Effector memory CD4-positive, alpha-beta T cell (primary cell): ENCODE data around the gene EEF1AKMT3.

ENCODE experiments used
- DNase-seq, 3 donors: peaks; one replicate each; pipeline ENCODE4 v3.0.0-alpha.2; 2020
- H3K27ac ChIP-seq: 2 replicates; pipeline ENCODE4 v1.7.0; 2013; ENCODE audit warnings: mild to moderate bottlenecking, low read length, moderate library complexity; ENCODE audit not compliant: insufficient read depth, poor library complexity, severe bottlenecking
- H3K27me3 ChIP-seq: replicated peaks from 2 replicates; pipeline ENCODE4 v1.7.0; 2013; ENCODE audit warnings: mild to moderate bottlenecking, low read length; ENCODE audit not compliant: insufficient read depth, control insufficient read depth, poor library complexity, severe bottlenecking
- H3K36me3 ChIP-seq: 2 replicates; pipeline ENCODE4 v1.7.0; 2013; ENCODE audit warnings: mild to moderate bottlenecking, low read length, moderate library complexity; ENCODE audit not compliant: control insufficient read depth, insufficient read depth
- H3K4me1 ChIP-seq: 2 replicates; pipeline ENCODE4 v1.7.0; 2013; ENCODE audit warnings: low read length, mild to moderate bottlenecking; ENCODE audit not compliant: control insufficient read depth, insufficient read depth, poor library complexity, severe bottlenecking
- H3K4me3 ChIP-seq: 2 replicates; pipeline ENCODE4 v1.7.0; 2013; ENCODE audit warnings: low read length, low read depth, mild to moderate bottlenecking; ENCODE audit not compliant: insufficient read depth, poor library complexity, severe bottlenecking
- H3K9me3 ChIP-seq: 2 replicates; pipeline ENCODE4 v1.7.0; 2013; ENCODE audit warnings: mild to moderate bottlenecking, low read length, moderate library complexity; ENCODE audit not compliant: control insufficient read depth

EEF1AKMT3 gene

DNA sequence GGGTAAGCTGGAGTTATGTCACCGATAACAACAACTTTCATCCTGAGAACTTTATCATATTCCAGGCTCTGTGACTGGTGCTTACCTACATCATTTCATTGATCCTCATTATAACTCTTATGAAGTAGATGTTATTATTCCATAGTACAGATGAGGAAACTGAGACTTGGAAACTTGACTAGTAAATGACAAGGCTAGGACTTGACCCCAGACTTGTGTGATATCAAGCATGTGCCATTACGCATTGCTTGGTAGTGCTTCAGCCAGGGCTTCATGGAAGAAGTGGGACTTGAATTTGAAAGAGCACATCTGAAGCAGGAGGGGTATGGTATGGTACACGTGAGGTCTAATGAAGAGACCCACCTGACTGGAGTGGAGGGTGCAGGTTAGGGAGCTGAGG, 34.3 kb downstream of the EEF1AKMT3 start:
- H3K27ac ChIP-seq = no peak overlapping the region
- H3K27me3 ChIP-seq = no peaks in the 10 kb centered on the region
- no peak for DNase-seq
- H3K4me3 ChIP-seq = no peak overlapping the region
- H3K36me3 ChIP-seq = peaks cover 39% of the 10 kb centered on the region
- no peaks in the 10 kb centered on the region for H3K9me3 ChIP-seq
- no peaks in the 10 kb centered on the region for H3K4me1 ChIP-seq

DNA sequence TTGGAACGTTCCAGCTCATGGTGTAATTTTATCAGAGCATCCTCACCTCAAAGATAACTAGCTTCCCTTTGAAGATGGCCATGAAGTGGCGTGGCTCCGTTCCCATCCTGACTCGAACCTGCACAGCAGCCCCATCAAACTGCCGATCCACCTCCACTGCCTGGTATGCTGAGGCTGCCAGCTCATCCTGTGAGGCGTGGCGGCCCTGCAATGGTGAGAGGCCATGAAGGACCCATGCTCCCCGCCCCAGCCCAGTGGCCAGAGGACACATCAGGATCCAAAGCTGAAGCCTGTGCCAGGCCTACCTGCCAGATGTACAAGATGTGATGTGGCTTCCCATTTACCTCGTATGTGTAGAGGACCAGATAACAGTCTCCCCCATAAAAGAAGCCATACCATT, 34.9 kb downstream of the EEF1AKMT3 start:
- Histone ChIP-seq H3K27ac (no peak overlapping the region), H3K4me3 (no peak overlapping the region)

DNA sequence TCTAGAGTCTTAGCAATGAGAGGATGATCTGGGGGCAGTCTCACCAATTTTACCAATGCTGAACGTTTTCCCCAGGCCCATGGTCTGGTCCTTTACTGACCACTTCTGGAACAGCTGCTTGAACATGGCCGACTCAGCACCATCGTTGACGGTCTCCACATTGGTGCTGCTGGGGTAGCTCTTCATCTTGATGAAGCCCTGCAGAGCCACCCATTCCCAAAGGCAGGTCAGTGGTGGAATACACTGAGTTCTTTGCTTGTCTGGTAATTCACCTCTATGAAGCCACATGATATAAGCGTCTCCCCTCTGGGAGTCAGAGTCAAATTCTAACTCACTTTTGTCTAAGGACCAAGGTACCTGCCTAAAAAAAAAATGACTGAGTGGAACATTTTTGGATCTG, 35.9 kb downstream of the EEF1AKMT3 start:
- no peaks in the 10 kb centered on the region for H3K9me3 ChIP-seq
- no peaks in the 10 kb centered on the region for H3K4me1 ChIP-seq
- no peaks in the 10 kb centered on the region for H3K27me3 ChIP-seq
- no peak overlapping the region for H3K27ac ChIP-seq
- H3K4me3 ChIP-seq = no peak overlapping the region
- peaks cover 29% of the 10 kb centered on the region for H3K36me3 ChIP-seq
- no peak for DNase-seq

More for the DNA sequence above, 34.9 kb downstream of the EEF1AKMT3 start:
- Histone ChIP-seq H3K4me1 (no peaks in the 10 kb centered on the region), H3K9me3 (no peaks in the 10 kb centered on the region), H3K36me3 (peaks cover 36% of the 10 kb centered on the region), H3K27me3 (no peaks in the 10 kb centered on the region)
- DNase-seq = no peak

DNA sequence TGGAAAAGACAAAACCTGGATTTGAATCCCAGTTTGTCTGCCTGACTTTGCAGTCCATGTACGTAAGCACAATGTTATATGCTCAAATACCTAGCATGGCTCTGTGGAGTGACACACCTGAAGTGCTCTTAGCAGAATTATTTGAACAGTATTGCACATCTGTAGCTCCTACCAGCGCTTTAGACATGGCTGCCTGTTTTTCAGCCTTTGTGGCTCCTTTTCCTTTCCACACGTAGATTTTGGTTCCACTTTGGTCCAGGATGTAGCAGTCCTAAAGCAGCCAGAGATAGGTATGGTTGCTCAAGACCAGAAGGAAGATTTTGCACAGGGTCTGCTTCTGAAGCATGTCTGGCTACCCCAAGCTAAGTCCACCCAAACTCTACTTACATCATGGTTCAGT, 37.0 kb downstream of the EEF1AKMT3 start:
- no peak for DNase-seq
- Histone ChIP-seq H3K4me1 (no peaks in the 10 kb centered on the region), H3K36me3 (peaks cover 25% of the 10 kb centered on the region), H3K27me3 (no peaks in the 10 kb centered on the region), H3K4me3 (no peak overlapping the region), H3K27ac (no peak overlapping the region), H3K9me3 (no peaks in the 10 kb centered on the region)

DNA sequence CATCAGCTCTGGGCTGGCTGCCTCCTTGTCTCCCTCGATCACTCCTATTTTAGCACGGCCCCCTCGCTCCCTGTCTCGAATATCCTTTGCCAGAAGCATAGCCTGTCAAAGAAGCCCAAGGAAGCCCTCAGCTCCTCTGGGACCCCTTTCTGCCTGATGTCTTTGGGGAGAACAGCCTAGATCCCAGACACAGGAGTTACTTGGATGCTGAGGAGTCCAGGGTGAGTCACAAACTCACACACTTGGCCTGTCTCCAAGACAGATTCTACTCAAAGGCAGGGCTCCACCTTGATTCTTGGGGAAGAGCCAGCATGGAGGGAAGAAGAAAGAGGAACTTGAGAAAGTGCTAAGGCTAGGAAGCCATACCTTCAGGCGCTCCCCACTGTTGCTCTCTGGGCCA, 38.0 kb downstream of the EEF1AKMT3 start:
- H3K4me3 ChIP-seq = no peak overlapping the region
- no peaks in the 10 kb centered on the region for H3K27me3 ChIP-seq
- peaks cover 24% of the 10 kb centered on the region for H3K36me3 ChIP-seq
- no peak overlapping the region for H3K27ac ChIP-seq
- no peaks in the 10 kb centered on the region for H3K9me3 ChIP-seq
- no peak for DNase-seq
- no peaks in the 10 kb centered on the region for H3K4me1 ChIP-seq

DNA sequence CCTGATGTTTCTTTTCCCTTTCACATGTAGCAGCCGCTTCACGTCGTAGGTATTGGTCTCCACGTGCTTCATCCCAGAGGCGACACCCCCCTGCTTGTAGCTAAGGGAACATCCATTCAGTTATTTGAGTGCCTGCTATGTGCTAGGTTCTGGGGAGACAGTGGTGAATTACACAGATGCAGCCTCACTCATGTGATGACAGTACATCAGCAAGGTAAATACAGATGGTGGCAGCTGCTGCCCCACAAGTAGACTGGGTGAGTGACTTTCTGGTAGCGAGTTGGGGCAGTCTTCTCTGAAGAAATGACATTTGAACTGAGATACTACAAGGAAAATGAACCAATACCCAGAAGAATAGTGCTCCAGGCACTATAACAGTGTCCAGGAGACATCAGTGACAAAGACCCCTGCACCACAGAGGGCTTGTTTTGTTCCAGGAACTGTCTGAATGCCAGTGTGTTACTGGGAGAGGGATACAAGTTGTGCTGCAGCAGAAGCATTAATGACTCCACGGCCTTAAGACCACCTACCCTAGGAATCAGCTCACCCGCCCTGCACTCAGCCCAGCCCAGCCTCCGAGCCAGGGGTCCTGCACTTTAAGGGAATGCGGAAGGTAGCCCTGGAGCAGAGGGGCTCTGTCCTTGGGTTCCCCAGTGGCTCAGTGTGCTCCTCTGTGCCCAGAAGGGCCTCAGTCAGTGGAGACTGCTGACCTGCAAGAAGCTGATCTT, 38.8 kb downstream of the EEF1AKMT3 start:
- Histone ChIP-seq H3K36me3 (peaks cover 24% of the 10 kb centered on the region), H3K27ac (no peak overlapping the region), H3K4me3 (no peak overlapping the region), H3K4me1 (no peaks in the 10 kb centered on the region), H3K9me3 (no peaks in the 10 kb centered on the region), H3K27me3 (no peaks in the 10 kb centered on the region)
- DNase-seq = no peak

DNA sequence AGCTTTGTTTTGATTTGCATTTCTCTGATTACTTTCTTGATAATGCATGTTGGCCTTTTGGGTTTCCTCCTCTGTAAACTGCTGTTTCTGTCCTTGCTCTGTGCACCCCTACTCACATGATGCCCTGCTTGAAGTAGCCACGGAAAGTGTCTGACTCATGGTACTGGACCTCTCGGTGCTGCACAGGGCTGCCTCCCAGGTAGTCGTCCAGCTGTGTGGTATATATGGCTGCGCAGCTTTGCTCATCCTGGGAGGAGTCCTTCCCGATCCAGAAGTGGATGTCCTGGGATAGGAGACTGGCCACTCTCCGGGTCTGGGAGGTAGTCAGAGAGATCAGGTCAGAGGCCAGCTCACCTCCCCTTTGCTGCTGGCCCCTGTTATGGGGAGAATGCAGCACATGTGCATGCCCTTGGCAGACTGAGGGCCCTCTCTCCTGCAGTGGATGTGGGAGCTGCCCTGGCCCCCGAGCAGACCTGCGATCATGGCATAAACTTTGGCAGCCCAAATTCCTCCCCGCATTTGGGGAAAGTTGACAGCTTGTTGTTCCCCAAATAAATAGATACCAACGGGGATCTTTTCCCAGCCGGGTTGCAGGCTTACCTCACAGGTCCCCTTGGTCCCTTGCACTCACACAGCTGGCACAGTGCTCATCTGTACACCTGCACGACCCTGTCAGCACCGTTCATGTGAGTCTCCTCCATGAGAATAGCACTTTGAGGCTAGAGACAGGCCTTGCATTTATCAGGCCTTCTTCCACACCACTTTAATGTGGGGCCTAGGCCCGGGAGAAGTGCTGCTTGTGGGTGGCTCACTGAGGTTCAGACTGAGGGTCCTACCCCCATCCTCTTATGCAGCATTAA, 40.9 kb downstream of the EEF1AKMT3 start:
- Histone ChIP-seq H3K9me3 (no peaks in the 10 kb centered on the region), H3K4me3 (no peak overlapping the region), H3K27ac (no peak overlapping the region), H3K27me3 (no peaks in the 10 kb centered on the region), H3K4me1 (no peaks in the 10 kb centered on the region), H3K36me3 (peaks cover 15% of the 10 kb centered on the region)
- DNase-seq = no peak

DNA sequence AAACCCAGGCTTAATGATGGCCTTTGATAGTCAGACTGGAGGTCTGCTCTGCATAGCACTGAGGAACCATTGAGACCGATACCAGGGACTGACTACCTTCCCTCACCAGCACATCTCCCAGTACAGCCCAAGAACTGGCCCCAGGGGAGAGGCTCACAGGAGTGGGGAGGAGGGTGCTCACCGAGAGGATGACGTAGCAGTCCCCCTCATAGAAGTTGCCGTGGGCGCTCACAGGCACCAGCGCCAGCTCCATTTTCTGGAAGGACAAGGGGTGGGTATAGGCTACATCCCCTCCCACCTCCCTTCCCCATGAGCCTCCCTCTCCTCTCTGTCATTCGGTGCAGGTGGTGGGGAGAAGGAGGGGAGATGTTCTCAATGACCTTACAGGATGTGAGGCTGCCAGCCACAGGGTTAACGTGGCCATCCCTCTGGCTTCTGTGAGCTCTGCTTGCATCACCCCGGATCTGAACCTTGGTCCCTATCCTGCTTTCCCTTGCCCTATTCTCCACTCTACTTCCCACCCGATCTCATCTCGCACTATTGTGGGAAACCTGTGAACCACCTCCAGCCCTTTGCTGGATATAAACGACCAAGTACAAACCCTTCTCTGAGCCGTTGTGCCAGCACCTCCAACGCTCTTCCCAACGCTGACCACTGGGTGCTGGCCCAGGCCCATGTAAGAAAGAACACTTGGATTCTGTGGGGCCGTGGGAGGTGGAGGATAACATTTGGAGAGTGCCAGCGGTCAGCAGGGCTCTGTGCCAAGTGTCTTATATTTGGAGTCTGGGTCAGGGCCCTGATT, 41.8 kb downstream of the EEF1AKMT3 start:
- Histone ChIP-seq H3K27ac (no peak overlapping the region), H3K4me3 (no peak overlapping the region), H3K27me3 (no peaks in the 10 kb centered on the region), H3K36me3 (peaks cover 11% of the 10 kb centered on the region), H3K9me3 (no peaks in the 10 kb centered on the region), H3K4me1 (no peaks in the 10 kb centered on the region)
- no peak for DNase-seq

DNA sequence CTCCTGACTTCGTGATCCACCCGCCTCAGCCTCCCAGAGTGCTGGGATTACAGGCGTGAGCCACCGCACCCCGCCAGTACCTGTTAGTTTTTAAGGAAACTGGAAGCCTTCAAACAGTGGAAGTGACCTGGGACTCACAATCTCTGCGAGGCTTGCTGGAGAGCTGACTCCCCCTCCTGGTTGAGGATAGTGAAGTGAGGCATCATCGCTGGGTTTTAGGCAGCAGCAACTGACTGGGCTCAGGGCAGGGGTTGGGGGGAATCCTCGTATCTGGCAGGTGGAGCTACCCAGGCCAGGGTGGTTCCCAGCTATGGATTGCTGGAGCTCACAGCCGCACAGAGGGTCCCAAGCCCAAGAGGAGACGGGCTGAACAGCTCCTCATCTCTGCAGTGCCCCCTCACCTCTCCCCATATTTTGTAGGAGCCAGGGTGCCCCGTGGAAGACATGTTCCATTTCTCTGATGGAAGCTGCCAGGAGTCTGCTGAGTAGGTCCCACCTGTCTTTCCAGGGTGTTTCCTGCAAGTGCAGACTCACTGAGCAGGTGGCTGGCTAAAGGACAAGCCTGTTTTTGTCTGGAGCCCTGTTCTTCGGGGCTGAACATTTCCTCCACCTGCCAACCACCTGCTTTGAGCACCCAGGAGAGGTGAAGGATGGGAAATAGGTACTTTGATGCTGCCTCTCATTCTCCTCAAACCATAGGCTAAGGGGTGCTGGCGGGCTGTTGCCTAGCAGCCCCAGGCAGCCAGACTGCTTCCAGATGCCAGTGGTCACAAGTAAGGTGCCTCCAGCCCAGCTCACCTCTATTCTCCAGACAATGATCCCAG, 43.0 kb downstream of the EEF1AKMT3 start:
- Histone ChIP-seq H3K9me3 (no peaks in the 10 kb centered on the region), H3K27ac (no peak overlapping the region), H3K4me1 (no peaks in the 10 kb centered on the region), H3K4me3 (no peak overlapping the region), H3K36me3 (peaks cover 7% of the 10 kb centered on the region), H3K27me3 (no peaks in the 10 kb centered on the region)
- DNase-seq = no peak
